K562 (cell line): ENCODE measurements around the gene ZNF350. TPM values are rescaled to one million over a fixed set of nuclear protein-coding genes. Genes with fewer than 3 reads are reported as not detected.

Experiments
- C11orf30 ChIP-seq: fragments of 450-650 bp; IDR thresholded peaks from 2 replicates; pipeline ENCODE4 v1.6.1; 2016; ENCODE audit warnings: low read depth, mild to moderate bottlenecking
- DIDO1 ChIP-seq: fragments of 450-650 bp; IDR thresholded peaks from 2 replicates; pipeline ENCODE4 v1.6.1; 2016; ENCODE audit warnings: low read depth, missing biosample characterization, missing genetic modification characterization
- ETV6 ChIP-seq, 3 experiments: fragments of 150-350 bp in 1 of 3; sonication (generic) in 1 of 3; formaldehyde crosslinking in 1 of 3; IDR thresholded peaks; 2 replicates each; pipeline versions ENCODE4 v1.6.1 to v1.8.0; 2014 to 2022; ENCODE audit warnings: borderline replicate concordance in 2 of 3, low read depth in 2 of 3, antibody characterized with exemption in 1 of 3, low read length in 1 of 3, mild to moderate bottlenecking in 1 of 3, missing genetic modification reagents in 1 of 3
- ILK ChIP-seq: fragments of 450-650 bp; IDR thresholded peaks from 2 replicates; pipeline ENCODE4 v1.6.1; 2016; ENCODE audit warnings: missing genetic modification characterization, low read depth, mild to moderate bottlenecking, missing compliant biosample characterization, moderate library complexity, borderline replicate concordance
- JUND ChIP-seq, 2 experiments: IDR thresholded peaks; 2 replicates in 1 of 2; 3 replicates in 1 of 2; pipeline ENCODE4 v1.6.1; 2011; ENCODE audit warnings: borderline replicate concordance in 2 of 2, low read depth in 2 of 2, low read length in 2 of 2, improper control_type of control experiment in 1 of 2, missing biosample characterization in 1 of 2, missing genetic modification characterization in 1 of 2, missing genetic modification reagents in 1 of 2
- LARP7 ChIP-seq: fragments of 450-650 bp; IDR thresholded peaks from 2 replicates; pipeline ENCODE4 v1.6.1; 2016
- LCOR ChIP-seq: sonication (generic); formaldehyde crosslinking; IDR thresholded peaks from 2 replicates; pipeline ENCODE4 v1.8.0; 2022; ENCODE audit warnings: mild to moderate bottlenecking, missing genetic modification reagents
- MEF2D ChIP-seq: conservative IDR thresholded peaks from 2 replicates; pipeline ENCODE4 v1.6.1; 2016; ENCODE audit warnings: low read depth, missing genetic modification characterization, missing compliant biosample characterization
- NR1H2 ChIP-seq: sonication (generic); formaldehyde crosslinking; IDR thresholded peaks from 2 replicates; pipeline ENCODE4 v1.4.0; 2020; ENCODE audit warnings: mild to moderate bottlenecking, missing genetic modification reagents
- RFX1 ChIP-seq: fragments of 450-650 bp; IDR thresholded peaks from 2 replicates; pipeline ENCODE4 v1.6.1; 2016; ENCODE audit warnings: mild to moderate bottlenecking, moderate library complexity
- SMARCB1 ChIP-seq: IDR thresholded peaks from 2 replicates; pipeline ENCODE4 v1.6.1; 2011; ENCODE audit warnings: improper control_type of control experiment, low read depth; ENCODE audit not compliant: insufficient read length
- TOE1 ChIP-seq, 2 experiments: fragments of 450-650 bp in 1 of 2; sonication (generic) in 1 of 2; formaldehyde crosslinking in 1 of 2; IDR thresholded peaks; 2 replicates each; pipeline versions ENCODE4 v1.7.1 to v1.8.0; 2016 to 2022; ENCODE audit warnings: borderline replicate concordance in 2 of 2, mild to moderate bottlenecking in 2 of 2, antibody characterized with exemption in 1 of 2, inconsistent platforms in 1 of 2, low read depth in 1 of 2, missing genetic modification reagents in 1 of 2, moderate library complexity in 1 of 2
- XRCC3 ChIP-seq: fragments of 450-650 bp; IDR thresholded peaks from 2 replicates; pipeline ENCODE4 v1.6.1; 2017; ENCODE audit warnings: mild to moderate bottlenecking, moderate library complexity
- ZC3H4 ChIP-seq: sonication (generic); formaldehyde crosslinking; IDR thresholded peaks from 2 replicates; pipeline ENCODE4 v1.9.0; 2021; ENCODE audit warnings: missing genetic modification reagents, borderline replicate concordance
- ZEB2 ChIP-seq: fragments of 450-650 bp; IDR thresholded peaks from 2 replicates; pipeline ENCODE4 v1.6.1; 2016
- ZNF133 ChIP-seq: fragments of 250-450 bp; sonication (Bioruptor Pico); IDR thresholded peaks from 2 replicates; pipeline ENCODE4 v1.4.0; 2020; ENCODE audit warnings: mild to moderate bottlenecking
- ZNF436 ChIP-seq: fragments of 250-450, 450-650 bp; sonication (Bioruptor Pico); formaldehyde crosslinking; IDR thresholded peaks from 2 replicates; pipeline ENCODE4 v1.7.0; 2020; ENCODE audit warnings: mild to moderate bottlenecking
- polyA plus RNA-seq, 8 experiments: library from polyadenylated mRNA; depleted of rRNA in 4 of 8; stranded (reverse) in 5 of 8; unstranded in 3 of 8; fragments of >200 nt; fragmentation: Nextera tagmentation in 2 of 8; fragmentation: Illumina TruSeq in 1 of 8; extraction: Ambion mirVana in 2 of 8; extraction: Trizol in 1 of 8; gene quantifications; 2 replicates each; pipeline versions ENCODE4 v1.2.1 to v1.2.3, GENCODE V29; 2011 to 2014; ENCODE audit warnings: inconsistent platforms in 1 of 8, missing spikeins in 1 of 8
- total RNA-seq, 7 experiments: library from RNA; depleted of rRNA in 6 of 7; stranded (reverse); fragments of >200 nt in 6 of 7; fragmentation: Illumina TruSeq in 2 of 7; extraction: Trizol in 2 of 7; gene quantifications; 2 replicates each; pipeline versions ENCODE4 v1.2.1 to v1.2.3, GENCODE V29; 2011 to 2021; ENCODE audit warnings: low replicate concordance in 1 of 7
- TF ChIP-seq, protein P1 (sequence below): fragments of 150-350 bp; conservative IDR thresholded peaks from 2 replicates; pipeline ENCODE4 v1.6.1; 2014; ENCODE audit warnings: low read length
- TF ChIP-seq, protein P2 (sequence below): fragments of 450-650 bp; IDR thresholded peaks from 2 replicates; pipeline ENCODE4 v1.6.1; 2016; ENCODE audit warnings: antibody characterized with exemption

The ZNF350 gene
- total and polyA plus RNA-seq, 9 of the 15 experiments (the other 6 are each of a cell fraction or from before 2014, with no cell fraction given), result 1.7 to 4.8 (median 2.9) TPM

DNA sequence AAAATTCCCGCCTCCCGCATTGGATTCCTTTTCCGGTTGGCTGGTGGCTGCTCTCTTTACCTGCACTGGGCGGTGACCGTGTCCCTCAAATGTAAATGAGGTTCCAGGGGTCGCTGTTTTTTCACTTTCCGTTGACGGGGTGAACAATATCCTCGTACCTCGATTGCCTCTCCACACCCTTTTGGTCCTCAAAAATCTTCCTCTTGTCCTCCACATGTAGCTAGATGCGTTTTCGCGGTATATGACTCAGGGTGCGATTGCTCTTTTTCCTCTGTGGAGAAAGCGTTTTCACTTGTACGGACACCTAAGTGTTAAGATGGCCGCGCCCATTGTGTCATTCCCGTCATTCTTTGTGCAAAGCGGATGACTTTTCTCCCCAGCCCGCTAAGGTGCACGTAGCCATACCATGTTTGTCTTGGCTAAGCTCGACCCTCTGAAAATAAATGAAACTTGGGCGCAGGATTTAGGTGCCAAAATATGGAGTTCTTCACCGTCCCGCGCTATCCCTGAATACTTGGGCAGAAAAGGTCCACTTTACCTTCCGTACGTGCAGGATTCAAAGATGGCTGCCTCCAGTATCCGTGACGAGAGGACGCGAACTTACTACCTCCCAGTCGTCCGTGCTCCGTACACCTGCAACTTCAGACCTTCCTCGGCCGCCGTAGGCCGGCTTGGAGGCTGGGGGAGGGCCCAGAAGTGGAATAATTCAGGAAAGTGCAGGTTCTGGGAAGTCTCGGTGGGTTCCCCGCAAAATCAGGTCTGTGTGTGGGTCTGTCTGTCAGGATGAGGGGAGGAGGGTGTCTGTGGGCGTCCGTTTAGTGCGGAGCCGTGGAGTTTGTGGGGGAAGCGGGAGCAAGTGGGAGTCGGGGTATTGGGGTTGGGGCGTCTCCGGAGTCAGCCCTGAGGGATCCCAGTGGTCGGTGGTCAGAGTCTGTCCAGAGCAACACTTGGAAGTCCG is 59.6 kb downstream of the ZNF350 start, which contains the start of gene ZNF613 (continued):
- TF ChIP-seq, protein P1, sequence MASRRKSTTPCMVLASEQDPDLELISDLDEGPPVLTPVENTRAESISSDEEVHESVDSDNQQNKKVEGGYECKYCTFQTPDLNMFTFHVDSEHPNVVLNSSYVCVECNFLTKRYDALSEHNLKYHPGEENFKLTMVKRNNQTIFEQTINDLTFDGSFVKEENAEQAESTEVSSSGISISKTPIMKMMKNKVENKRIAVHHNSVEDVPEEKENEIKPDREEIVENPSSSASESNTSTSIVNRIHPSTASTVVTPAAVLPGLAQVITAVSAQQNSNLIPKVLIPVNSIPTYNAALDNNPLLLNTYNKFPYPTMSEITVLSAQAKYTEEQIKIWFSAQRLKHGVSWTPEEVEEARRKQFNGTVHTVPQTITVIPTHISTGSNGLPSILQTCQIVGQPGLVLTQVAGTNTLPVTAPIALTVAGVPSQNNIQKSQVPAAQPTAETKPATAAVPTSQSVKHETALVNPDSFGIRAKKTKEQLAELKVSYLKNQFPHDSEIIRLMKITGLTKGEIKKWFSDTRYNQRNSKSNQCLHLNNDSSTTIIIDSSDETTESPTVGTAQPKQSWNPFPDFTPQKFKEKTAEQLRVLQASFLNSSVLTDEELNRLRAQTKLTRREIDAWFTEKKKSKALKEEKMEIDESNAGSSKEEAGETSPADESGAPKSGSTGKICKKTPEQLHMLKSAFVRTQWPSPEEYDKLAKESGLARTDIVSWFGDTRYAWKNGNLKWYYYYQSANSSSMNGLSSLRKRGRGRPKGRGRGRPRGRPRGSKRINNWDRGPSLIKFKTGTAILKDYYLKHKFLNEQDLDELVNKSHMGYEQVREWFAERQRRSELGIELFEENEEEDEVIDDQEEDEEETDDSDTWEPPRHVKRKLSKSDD, result no peak
- no peak for TF ChIP-seq RFX1
- no peak for TF ChIP-seq ETV6 (IDR thresholded peaks at IDR 0.05; ENCODE audit: borderline replicate concordance in 1 of 2, low read depth in 2 of 2, low read length in 1 of 2)
- TF ChIP-seq ETV6 (CRISPR knock-in tag; IDR thresholded peaks at IDR 0.05; ENCODE audit: borderline replicate concordance), result no peak
- TF ChIP-seq ILK, result no peak
- TF ChIP-seq, protein P2, sequence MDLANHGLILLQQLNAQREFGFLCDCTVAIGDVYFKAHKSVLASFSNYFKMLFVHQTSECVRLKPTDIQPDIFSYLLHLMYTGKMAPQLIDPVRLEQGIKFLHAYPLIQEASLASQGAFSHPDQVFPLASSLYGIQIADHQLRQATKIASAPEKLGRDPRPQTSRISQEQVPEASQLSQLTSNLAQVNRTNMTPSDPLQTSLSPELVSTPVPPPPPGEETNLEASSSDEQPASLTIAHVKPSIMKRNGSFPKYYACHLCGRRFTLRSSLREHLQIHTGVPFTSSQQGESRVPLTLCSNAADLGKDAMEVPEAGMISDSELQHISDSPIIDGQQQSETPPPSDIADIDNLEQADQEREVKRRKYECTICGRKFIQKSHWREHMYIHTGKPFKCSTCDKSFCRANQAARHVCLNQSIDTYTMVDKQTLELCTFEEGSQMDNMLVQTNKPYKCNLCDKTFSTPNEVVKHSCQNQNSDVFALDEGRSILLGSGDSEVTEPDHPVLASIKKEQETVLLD, result no peak
- TF ChIP-seq ZNF436 (CRISPR knock-in tag), result no peak
- TF ChIP-seq ZC3H4, result no peak
- TF ChIP-seq SMARCB1, result no peak
- TF ChIP-seq LARP7, result no peak
- no peak for TF ChIP-seq ZNF133 (CRISPR knock-in tag)
- no peak for TF ChIP-seq NR1H2 (CRISPR knock-in tag)
- peak; percentile 12; the same call in 1 of the 2 replicates for TF ChIP-seq DIDO1 (tag)
- no peak; the same call in 1 of the 2 replicates for TF ChIP-seq MEF2D (tag)
- no peak for TF ChIP-seq XRCC3
- peak; percentile 72 for TF ChIP-seq TOE1 (IDR thresholded peaks at IDR 0.05; ENCODE audit: borderline replicate concordance)
- TF ChIP-seq TOE1 (CRISPR knock-in tag; IDR thresholded peaks at IDR 0.05; ENCODE audit: borderline replicate concordance, low read depth), result no peak
- 0 out of 2 replicates have a peak, but pooled peaks have one; percentile 44 for TF ChIP-seq LCOR (CRISPR knock-in tag)
- 0 out of 2 replicates have a peak, but pooled peaks have one; percentile 27 for TF ChIP-seq JUND (IDR thresholded peaks at IDR 0.05; ENCODE audit: borderline replicate concordance, low read depth, low read length)
- peak; percentile 40; the same call in 2 of the 3 replicates for TF ChIP-seq JUND (tag; IDR thresholded peaks at IDR 0.05; ENCODE audit: borderline replicate concordance, low read depth, low read length)
- TF ChIP-seq ZEB2, result 0 out of 2 replicates have a peak, but pooled peaks have one; percentile 14
- TF ChIP-seq C11orf30, result peak; percentile 7; the same call in 1 of the 2 replicates
